GM18511 (cell line): ENCODE measurements around the gene TUBA8.
"Not testable (repeated sequence)": the region's sequence is repeated elsewhere in the genome, so short reads cannot be mapped to it uniquely, and the experiment has no call there.

ENCODE experiments used
- ATAC-seq: cut with Tn5 transposase; IDR thresholded peaks from one replicate; pipeline ENCODE4 v1.9.1; 2021; ENCODE audit warnings: mild to moderate bottlenecking, moderate library complexity; ENCODE audit not compliant: unreplicated experiment

Gene TUBA8

GRCh38 chr22:18104566-18104965 lies 6.0 kb upstream of the TUBA8 start:
- no peak for ATAC-seq

- ATAC-seq = not testable (repeated sequence)
Measured at GRCh38 chr22:18105981-18106380, 4.6 kb upstream of the TUBA8 start.

GRCh38 chr22:18106550-18107341 lies 3.9 kb upstream of the TUBA8 start:
- ATAC-seq = not testable (repeated sequence)

- no peak for ATAC-seq
Measured at GRCh38 chr22:18108187-18108586, 2.4 kb upstream of the TUBA8 start.

GRCh38 chr22:18109410-18110193 lies 1.0 kb upstream of the TUBA8 start:
- ATAC-seq = peak; percentile 11

- ATAC-seq = no peak
Measured at GRCh38 chr22:18110954-18111758, 547 bp downstream of the TUBA8 start.

GRCh38 chr22:18111759-18112330 lies 1.2 kb downstream of the TUBA8 start:
- ATAC-seq = no peak

GRCh38 chr22:18112440-18112839 lies 1.8 kb downstream of the TUBA8 start:
- ATAC-seq = no peak

- ATAC-seq = no peak
Measured at GRCh38 chr22:18113680-18114394, 3.2 kb downstream of the TUBA8 start.

GRCh38 chr22:18114495-18114894 lies 3.9 kb downstream of the TUBA8 start:
- no peak for ATAC-seq

GRCh38 chr22:18114976-18115652 lies 4.5 kb downstream of the TUBA8 start:
- no peak for ATAC-seq

GRCh38 chr22:18115906-18116371 lies 5.3 kb downstream of the TUBA8 start:
- ATAC-seq = no peak

- no peak for ATAC-seq
Measured at GRCh38 chr22:18116634-18117033, 6.0 kb downstream of the TUBA8 start.

- no peak for ATAC-seq
Measured at GRCh38 chr22:18118345-18118915, 7.8 kb downstream of the TUBA8 start.

- ATAC-seq = no peak
Measured at GRCh38 chr22:18119409-18120110, 9.0 kb downstream of the TUBA8 start.

GRCh38 chr22:18120857-18121256 lies 10.2 kb downstream of the TUBA8 start:
- ATAC-seq = no peak

GRCh38 chr22:18121506-18121905 lies 10.9 kb downstream of the TUBA8 start:
- no peak for ATAC-seq

- ATAC-seq = no peak
Measured at GRCh38 chr22:18121954-18122554, 11.4 kb downstream of the TUBA8 start.
